T-helper 17 cell (primary cell): ENCODE data around the gene MATK. TPM values are rescaled to one million over a fixed set of nuclear protein-coding genes. Genes with fewer than 3 reads are reported as not detected.

ENCODE experiments used
- ATAC-seq: fragments of 150-1000 bp; cut with Tn5 transposase; 2 replicates; pipeline ENCODE4 v1.10.0; 2021; ENCODE audit warnings: mild to moderate bottlenecking, moderate library complexity
- DNase-seq, 3 donors: peaks; one replicate each; pipeline versions ENCODE4 v3.0.0 to v3.0.0-alpha.2; 2020 to 2021
- H3K9me3 ChIP-seq: one replicate; pipeline ENCODE4 v1.7.0; 2013; ENCODE audit warnings: low read length, mild to moderate bottlenecking; ENCODE audit not compliant: control insufficient read depth, poor library complexity, severe bottlenecking
- H3K27ac Mint-ChIP-seq: one replicate; pipeline ENCODE4 v1.8.0; 2022; ENCODE audit warnings: mild to moderate bottlenecking, moderate library complexity, mixed read lengths
- H3K27me3 Mint-ChIP-seq: one replicate; pipeline ENCODE4 v1.8.0; 2022; ENCODE audit warnings: mixed read lengths
- H3K36me3 Mint-ChIP-seq: one replicate; pipeline ENCODE4 v1.8.0; 2022; ENCODE audit warnings: low read depth, mixed read lengths
- H3K4me1 Mint-ChIP-seq: one replicate; pipeline ENCODE4 v1.8.0; 2022; ENCODE audit warnings: mild to moderate bottlenecking, mixed read lengths
- H3K4me3 Mint-ChIP-seq: one replicate; pipeline ENCODE4 v1.8.0; 2022; ENCODE audit warnings: mild to moderate bottlenecking, moderate library complexity, mixed read lengths
- total RNA-seq, 4 donors: library from RNA in 2 of 4; stranded (reverse) in 2 of 4; gene quantifications; one replicate each; pipeline ENCODE4 v1.2.3 and lab custom pipeline; 2022 to 2026

The MATK gene
- total RNA-seq, 2 donors from 2014 or later, result 10.0 to 13.3 TPM

- Mint-ChIP-seq H3K4me1 (no peaks in the 10 kb centered on the region), H3K4me3 (no peak overlapping the region)
- no peak for DNase-seq
Observed at GRCh38 chr19:3778899-3779723, 7.1 kb downstream of the MATK start.

GRCh38 chr19:3778104-3778867, 7.9 kb downstream of the MATK start:
- Mint-ChIP-seq H3K27ac (no peak overlapping the region), H3K4me1 (peaks cover 3% of the 10 kb centered on the region), H3K36me3 (no peaks in the 10 kb centered on the region), H3K4me3 (no peak overlapping the region), H3K27me3 (no peaks in the 10 kb centered on the region)
- peaks cover 3% of the 10 kb centered on the region for H3K9me3 ChIP-seq
- no peak for DNase-seq
- no peak for ATAC-seq

More at GRCh38 chr19:3778899-3779723, 7.1 kb downstream of the MATK start:
- no peak overlapping the region for H3K27ac Mint-ChIP-seq
- peaks cover 3% of the 10 kb centered on the region for H3K9me3 ChIP-seq
- H3K36me3 Mint-ChIP-seq, result no peaks in the 10 kb centered on the region
- ATAC-seq, result no peak
- no peaks in the 10 kb centered on the region for H3K27me3 Mint-ChIP-seq

GRCh38 chr19:3776479-3777040, 9.6 kb downstream of the MATK start:
- no peaks in the 10 kb centered on the region for H3K36me3 Mint-ChIP-seq
- DNase-seq, result no peak

GRCh38 chr19:3775831-3776230, 10.3 kb downstream of the MATK start:
- H3K4me3 Mint-ChIP-seq, result no peak overlapping the region
- peaks cover 6% of the 10 kb centered on the region for H3K4me1 Mint-ChIP-seq
- no peaks in the 10 kb centered on the region for H3K9me3 ChIP-seq
- no peaks in the 10 kb centered on the region for H3K27me3 Mint-ChIP-seq
- peaks cover 2% of the 10 kb centered on the region for H3K36me3 Mint-ChIP-seq
- DNase-seq (no peak), ATAC-seq (no peak)
- no peak overlapping the region for H3K27ac Mint-ChIP-seq

More at GRCh38 chr19:3776479-3777040, 9.6 kb downstream of the MATK start:
- Mint-ChIP-seq H3K27ac (no peak overlapping the region), H3K4me1 (peaks cover 3% of the 10 kb centered on the region), H3K27me3 (no peaks in the 10 kb centered on the region), H3K4me3 (no peak overlapping the region)
- ATAC-seq, result no peak
- no peaks in the 10 kb centered on the region for H3K9me3 ChIP-seq

- DNase-seq (no peak), ATAC-seq (no peak)
- H3K9me3 ChIP-seq, result no peaks in the 10 kb centered on the region
- Mint-ChIP-seq H3K36me3 (peaks cover 2% of the 10 kb centered on the region), H3K27me3 (no peaks in the 10 kb centered on the region), H3K4me3 (no peak overlapping the region), H3K4me1 (peaks cover 6% of the 10 kb centered on the region), H3K27ac (no peak overlapping the region)
Observed at GRCh38 chr19:3775374-3775711, 10.8 kb downstream of the MATK start.

- Mint-ChIP-seq H3K4me3 (no peak overlapping the region), H3K36me3 (peaks cover 2% of the 10 kb centered on the region), H3K27me3 (no peaks in the 10 kb centered on the region), H3K4me1 (peaks cover 6% of the 10 kb centered on the region), H3K27ac (no peak overlapping the region)
- ATAC-seq (no peak), DNase-seq (no peak)
- no peaks in the 10 kb centered on the region for H3K9me3 ChIP-seq
Observed at GRCh38 chr19:3774621-3775373, 11.4 kb downstream of the MATK start.

GRCh38 chr19:3773814-3774515, 12.2 kb downstream of the MATK start:
- no peak for DNase-seq
- ATAC-seq, result no peak

GRCh38 chr19:3771906-3772455, 14.2 kb downstream of the MATK start, which contains the start of gene RAX2:
Gene RAX2, minus strand, starts transcription at chr19:3772228. Its CDS starts 486 bp downstream, at chr19:3771742.
- ATAC-seq (no peak), DNase-seq (no peak)
- Mint-ChIP-seq H3K27me3 (no peaks in the 10 kb centered on the region), H3K27ac (peak within 1 kb of the TSS; percentile 63), H3K4me1 (peaks cover 9% of the 10 kb centered on the region), H3K4me3 (no peak within 1 kb of the TSS), H3K36me3 (peaks cover 5% of the 10 kb centered on the region)
- H3K9me3 ChIP-seq, result no peaks in the 10 kb centered on the region

More at GRCh38 chr19:3773814-3774515, 12.2 kb downstream of the MATK start:
- Mint-ChIP-seq H3K27ac (peak overlapping the region; percentile 34), H3K4me3 (no peak overlapping the region), H3K36me3 (peaks cover 2% of the 10 kb centered on the region), H3K27me3 (no peaks in the 10 kb centered on the region), H3K4me1 (peaks cover 7% of the 10 kb centered on the region)
- H3K9me3 ChIP-seq, result no peaks in the 10 kb centered on the region

GRCh38 chr19:3771000-3771905, 14.9 kb downstream of the MATK start:
- Mint-ChIP-seq H3K27ac (peak overlapping the region; percentile 63), H3K4me3 (no peak overlapping the region), H3K27me3 (no peaks in the 10 kb centered on the region), H3K4me1 (peaks cover 15% of the 10 kb centered on the region), H3K36me3 (peaks cover 5% of the 10 kb centered on the region)
- ATAC-seq, result no peak
- DNase-seq, result no peak
- H3K9me3 ChIP-seq, result no peaks in the 10 kb centered on the region

GRCh38 chr19:3770136-3770999, 15.8 kb downstream of the MATK start:
- DNase-seq (no peak), ATAC-seq (no peak)
- peaks cover 16% of the 10 kb centered on the region for H3K4me1 Mint-ChIP-seq
- no peaks in the 10 kb centered on the region for H3K27me3 Mint-ChIP-seq
- H3K36me3 Mint-ChIP-seq, result peaks cover 5% of the 10 kb centered on the region
- peak overlapping the region; percentile 63 for H3K27ac Mint-ChIP-seq
- no peak overlapping the region for H3K4me3 Mint-ChIP-seq
- H3K9me3 ChIP-seq, result no peaks in the 10 kb centered on the region

- Mint-ChIP-seq H3K4me3 (no peak overlapping the region), H3K4me1 (peaks cover 16% of the 10 kb centered on the region), H3K27me3 (no peaks in the 10 kb centered on the region), H3K36me3 (peaks cover 5% of the 10 kb centered on the region), H3K27ac (no peak overlapping the region)
- peak; percentile 18 for ATAC-seq
- H3K9me3 ChIP-seq, result no peaks in the 10 kb centered on the region
- no peak for DNase-seq
Observed at GRCh38 chr19:3769494-3769893, 16.7 kb downstream of the MATK start.
